ENCODE measurements around the gene AUTS2.

Gene AUTS2

DNA sequence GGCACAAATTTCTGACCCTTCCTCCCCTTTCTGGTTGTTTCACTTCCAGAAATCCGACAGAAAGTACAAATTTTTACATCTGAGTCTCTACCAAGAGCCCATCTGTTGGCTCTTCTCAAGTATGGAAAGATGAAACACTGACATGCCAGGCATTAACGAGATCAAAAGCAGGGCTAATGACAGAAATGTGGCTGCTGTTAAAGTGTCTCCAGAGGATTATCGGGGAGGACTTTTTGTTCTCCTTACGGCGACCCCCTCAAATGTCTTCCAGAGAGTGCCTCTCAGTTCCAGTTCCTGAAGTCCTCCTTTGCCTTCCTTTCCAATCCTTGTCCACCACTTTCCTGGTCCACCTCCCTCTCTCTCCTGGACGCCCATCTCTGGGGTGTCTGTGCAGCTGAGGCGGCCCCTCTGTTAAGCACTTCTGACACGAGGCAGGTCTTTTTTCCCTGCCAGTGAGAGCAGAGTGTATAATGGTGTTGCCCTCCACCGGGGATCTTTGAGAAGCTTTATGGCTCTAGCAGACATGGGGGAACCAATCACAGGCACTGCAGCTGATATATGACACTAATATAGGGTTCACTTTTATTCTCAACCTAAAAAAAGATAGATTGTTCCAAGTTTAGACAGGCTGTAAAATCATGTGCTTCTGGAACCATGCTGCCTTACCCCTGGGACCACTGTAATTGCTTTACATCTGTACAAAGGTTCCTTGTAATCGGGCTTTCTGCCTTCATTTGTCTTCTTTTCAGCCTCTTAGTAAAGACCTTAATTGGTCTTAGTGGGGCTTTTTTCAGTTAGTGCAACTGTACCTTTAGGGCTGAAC is 757.1 kb downstream of the AUTS2 start (continued):
- TF ChIP-seq, protein P1, sequence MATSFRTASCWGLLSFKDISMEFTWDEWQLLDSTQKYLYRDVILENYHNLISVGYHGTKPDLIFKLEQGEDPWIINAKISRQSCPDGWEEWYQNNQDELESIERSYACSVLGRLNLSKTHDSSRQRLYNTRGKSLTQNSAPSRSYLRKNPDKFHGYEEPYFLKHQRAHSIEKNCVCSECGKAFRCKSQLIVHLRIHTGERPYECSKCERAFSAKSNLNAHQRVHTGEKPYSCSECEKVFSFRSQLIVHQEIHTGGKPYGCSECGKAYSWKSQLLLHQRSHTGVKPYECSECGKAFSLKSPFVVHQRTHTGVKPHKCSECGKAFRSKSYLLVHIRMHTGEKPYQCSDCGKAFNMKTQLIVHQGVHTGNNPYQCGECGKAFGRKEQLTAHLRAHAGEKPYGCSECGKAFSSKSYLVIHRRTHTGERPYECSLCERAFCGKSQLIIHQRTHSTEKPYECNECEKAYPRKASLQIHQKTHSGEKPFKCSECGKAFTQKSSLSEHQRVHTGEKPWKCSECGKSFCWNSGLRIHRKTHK (tag by site-specific recombination; IDR thresholded peaks at IDR 0.05) = no peak
- TF ChIP-seq, protein P2, sequence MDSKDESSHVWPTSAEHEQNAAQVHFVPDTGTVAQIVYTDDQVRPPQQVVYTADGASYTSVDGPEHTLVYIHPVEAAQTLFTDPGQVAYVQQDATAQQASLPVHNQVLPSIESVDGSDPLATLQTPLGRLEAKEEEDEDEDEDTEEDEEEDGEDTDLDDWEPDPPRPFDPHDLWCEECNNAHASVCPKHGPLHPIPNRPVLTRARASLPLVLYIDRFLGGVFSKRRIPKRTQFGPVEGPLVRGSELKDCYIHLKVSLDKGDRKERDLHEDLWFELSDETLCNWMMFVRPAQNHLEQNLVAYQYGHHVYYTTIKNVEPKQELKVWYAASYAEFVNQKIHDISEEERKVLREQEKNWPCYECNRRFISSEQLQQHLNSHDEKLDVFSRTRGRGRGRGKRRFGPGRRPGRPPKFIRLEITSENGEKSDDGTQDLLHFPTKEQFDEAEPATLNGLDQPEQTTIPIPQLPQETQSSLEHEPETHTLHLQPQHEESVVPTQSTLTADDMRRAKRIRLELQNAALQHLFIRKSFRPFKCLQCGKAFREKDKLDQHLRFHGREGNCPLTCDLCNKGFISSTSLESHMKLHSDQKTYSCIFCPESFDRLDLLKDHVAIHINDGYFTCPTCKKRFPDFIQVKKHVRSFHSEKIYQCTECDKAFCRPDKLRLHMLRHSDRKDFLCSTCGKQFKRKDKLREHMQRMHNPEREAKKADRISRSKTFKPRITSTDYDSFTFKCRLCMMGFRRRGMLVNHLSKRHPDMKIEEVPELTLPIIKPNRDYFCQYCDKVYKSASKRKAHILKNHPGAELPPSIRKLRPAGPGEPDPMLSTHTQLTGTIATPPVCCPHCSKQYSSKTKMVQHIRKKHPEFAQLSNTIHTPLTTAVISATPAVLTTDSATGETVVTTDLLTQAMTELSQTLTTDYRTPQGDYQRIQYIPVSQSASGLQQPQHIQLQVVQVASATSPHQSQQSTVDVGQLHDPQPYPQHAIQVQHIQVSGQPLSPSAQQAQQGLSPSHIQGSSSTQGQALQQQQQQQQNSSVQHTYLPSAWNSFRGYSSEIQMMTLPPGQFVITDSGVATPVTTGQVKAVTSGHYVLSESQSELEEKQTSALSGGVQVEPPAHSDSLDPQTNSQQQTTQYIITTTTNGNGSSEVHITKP (tag by site-specific recombination; IDR thresholded peaks at IDR 0.05) = peak; percentile 85
- TF ChIP-seq ZNF501 (tag by site-specific recombination; IDR thresholded peaks at IDR 0.05) (no peak), OVOL3 (tag by site-specific recombination; IDR thresholded peaks at IDR 0.05) (peak; percentile 8; the same call in 1 of the 2 replicates), ZSCAN30 (tag by site-specific recombination; IDR thresholded peaks at IDR 0.05) (peak; percentile 61), ZBTB48 (tag by site-specific recombination; IDR thresholded peaks at IDR 0.05) (0 out of 2 replicates have a peak, but pooled peaks have one; percentile 13), MZF1 (tag by site-specific recombination; IDR thresholded peaks at IDR 0.05; ENCODE audit: borderline replicate concordance) (peak; percentile 64; the same call in 1 of the 2 replicates)

DNA sequence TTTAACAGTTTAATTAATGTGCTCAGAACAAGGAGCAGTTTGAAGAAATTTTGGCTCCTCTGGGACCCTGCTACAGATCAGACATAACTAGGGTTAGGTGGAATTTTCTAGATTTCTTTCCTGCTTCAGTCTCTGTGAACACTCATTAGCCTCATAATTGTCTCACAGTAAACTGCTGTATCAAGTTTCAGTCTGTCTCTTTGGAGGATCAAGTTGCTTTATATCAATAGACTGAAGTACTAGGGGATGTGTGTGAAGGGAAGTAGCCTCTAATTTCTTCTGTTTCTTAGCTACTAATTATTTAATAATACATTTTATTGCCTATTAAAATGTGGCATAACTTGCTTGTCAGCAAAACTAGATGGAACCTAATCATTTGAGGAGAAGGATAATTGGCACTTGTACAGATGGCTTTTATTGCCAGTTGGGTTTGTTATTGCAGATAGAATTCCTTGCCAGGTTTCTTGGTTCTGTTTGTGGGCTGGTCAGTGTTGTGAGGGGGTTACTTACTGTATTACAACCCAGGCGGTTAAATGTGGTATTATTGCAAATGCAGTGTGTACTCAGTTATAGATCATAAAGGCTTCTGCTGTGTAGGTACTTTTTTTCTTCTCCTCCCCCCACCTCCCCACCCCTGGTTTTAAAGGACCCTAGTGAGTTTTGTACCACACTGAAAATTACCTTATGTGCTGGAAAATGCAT is 758.0 kb downstream of the AUTS2 start:
- Histone ChIP-seq H3K4me3 (ENCODE audit: low read depth, low read length) (no peak overlapping the region), H3K4me1 (ENCODE audit: control insufficient read depth, insufficient read depth, low read length) (peaks cover 24% of the 10 kb centered on the region), H3K27ac (ENCODE audit: extremely low read depth, low read depth, low read length) (peak overlapping the region; percentile 89), H3K36me3 (ENCODE audit: control insufficient read depth in 2 of 2, insufficient read depth in 1 of 2, low read length in 2 of 2) (no peaks in the 10 kb centered on the region), H3K9me3 (ENCODE audit: control insufficient read depth, insufficient read depth, low read depth, low read length) (no peaks in the 10 kb centered on the region)
- ChIA-PET POLR2A (no interaction called here), CTCF (no interaction called here)
- TF ChIP-seq ZNF560 (tag by site-specific recombination; IDR thresholded peaks at IDR 0.05; ENCODE audit: borderline replicate concordance) (no peak), REPIN1 (tag by site-specific recombination; IDR thresholded peaks at IDR 0.05; ENCODE audit: low read depth) (no peak), ZNF2 (tag by site-specific recombination; IDR thresholded peaks at IDR 0.05) (no peak), ZNF514 (tag by site-specific recombination; IDR thresholded peaks at IDR 0.05) (no peak), ZNF571 (tag by site-specific recombination; IDR thresholded peaks at IDR 0.05) (no peak), YY2 (tag by site-specific recombination; IDR thresholded peaks at IDR 0.05) (no peak), ZNF354C (tag by site-specific recombination; IDR thresholded peaks at IDR 0.05; ENCODE audit: borderline replicate concordance, low read depth) (no peak), ZNF624 (tag by site-specific recombination; IDR thresholded peaks at IDR 0.05) (no peak)
- TF ChIP-seq, protein P3, sequence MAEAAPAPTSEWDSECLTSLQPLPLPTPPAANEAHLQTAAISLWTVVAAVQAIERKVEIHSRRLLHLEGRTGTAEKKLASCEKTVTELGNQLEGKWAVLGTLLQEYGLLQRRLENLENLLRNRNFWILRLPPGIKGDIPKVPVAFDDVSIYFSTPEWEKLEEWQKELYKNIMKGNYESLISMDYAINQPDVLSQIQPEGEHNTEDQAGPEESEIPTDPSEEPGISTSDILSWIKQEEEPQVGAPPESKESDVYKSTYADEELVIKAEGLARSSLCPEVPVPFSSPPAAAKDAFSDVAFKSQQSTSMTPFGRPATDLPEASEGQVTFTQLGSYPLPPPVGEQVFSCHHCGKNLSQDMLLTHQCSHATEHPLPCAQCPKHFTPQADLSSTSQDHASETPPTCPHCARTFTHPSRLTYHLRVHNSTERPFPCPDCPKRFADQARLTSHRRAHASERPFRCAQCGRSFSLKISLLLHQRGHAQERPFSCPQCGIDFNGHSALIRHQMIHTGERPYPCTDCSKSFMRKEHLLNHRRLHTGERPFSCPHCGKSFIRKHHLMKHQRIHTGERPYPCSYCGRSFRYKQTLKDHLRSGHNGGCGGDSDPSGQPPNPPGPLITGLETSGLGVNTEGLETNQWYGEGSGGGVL (tag by site-specific recombination; IDR thresholded peaks at IDR 0.05) = peak; percentile 35; the same call in 1 of the 2 replicates
- TF ChIP-seq, protein P4, sequence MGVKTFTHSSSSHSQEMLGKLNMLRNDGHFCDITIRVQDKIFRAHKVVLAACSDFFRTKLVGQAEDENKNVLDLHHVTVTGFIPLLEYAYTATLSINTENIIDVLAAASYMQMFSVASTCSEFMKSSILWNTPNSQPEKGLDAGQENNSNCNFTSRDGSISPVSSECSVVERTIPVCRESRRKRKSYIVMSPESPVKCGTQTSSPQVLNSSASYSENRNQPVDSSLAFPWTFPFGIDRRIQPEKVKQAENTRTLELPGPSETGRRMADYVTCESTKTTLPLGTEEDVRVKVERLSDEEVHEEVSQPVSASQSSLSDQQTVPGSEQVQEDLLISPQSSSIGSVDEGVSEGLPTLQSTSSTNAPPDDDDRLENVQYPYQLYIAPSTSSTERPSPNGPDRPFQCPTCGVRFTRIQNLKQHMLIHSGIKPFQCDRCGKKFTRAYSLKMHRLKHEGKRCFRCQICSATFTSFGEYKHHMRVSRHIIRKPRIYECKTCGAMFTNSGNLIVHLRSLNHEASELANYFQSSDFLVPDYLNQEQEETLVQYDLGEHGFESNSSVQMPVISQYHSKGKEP (tag by site-specific recombination; IDR thresholded peaks at IDR 0.05) = no peak
- TF ChIP-seq, protein P5, sequence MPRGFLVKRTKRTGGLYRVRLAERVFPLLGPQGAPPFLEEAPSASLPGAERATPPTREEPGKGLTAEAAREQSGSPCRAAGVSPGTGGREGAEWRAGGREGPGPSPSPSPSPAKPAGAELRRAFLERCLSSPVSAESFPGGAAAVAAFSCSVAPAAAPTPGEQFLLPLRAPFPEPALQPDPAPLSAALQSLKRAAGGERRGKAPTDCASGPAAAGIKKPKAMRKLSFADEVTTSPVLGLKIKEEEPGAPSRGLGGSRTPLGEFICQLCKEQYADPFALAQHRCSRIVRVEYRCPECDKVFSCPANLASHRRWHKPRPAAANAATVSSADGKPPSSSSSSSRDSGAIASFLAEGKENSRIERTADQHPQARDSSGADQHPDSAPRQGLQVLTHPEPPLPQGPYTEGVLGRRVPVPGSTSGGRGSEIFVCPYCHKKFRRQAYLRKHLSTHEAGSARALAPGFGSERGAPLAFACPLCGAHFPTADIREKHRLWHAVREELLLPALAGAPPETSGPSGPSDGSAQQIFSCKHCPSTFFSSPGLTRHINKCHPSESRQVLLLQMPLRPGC (tag by site-specific recombination; IDR thresholded peaks at IDR 0.05) = no peak
- TF ChIP-seq, protein P6, sequence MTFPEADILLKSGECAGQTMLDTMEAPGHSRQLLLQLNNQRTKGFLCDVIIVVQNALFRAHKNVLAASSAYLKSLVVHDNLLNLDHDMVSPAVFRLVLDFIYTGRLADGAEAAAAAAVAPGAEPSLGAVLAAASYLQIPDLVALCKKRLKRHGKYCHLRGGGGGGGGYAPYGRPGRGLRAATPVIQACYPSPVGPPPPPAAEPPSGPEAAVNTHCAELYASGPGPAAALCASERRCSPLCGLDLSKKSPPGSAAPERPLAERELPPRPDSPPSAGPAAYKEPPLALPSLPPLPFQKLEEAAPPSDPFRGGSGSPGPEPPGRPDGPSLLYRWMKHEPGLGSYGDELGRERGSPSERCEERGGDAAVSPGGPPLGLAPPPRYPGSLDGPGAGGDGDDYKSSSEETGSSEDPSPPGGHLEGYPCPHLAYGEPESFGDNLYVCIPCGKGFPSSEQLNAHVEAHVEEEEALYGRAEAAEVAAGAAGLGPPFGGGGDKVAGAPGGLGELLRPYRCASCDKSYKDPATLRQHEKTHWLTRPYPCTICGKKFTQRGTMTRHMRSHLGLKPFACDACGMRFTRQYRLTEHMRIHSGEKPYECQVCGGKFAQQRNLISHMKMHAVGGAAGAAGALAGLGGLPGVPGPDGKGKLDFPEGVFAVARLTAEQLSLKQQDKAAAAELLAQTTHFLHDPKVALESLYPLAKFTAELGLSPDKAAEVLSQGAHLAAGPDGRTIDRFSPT (tag by site-specific recombination; IDR thresholded peaks at IDR 0.05) = no peak
- TF ChIP-seq, protein P7, sequence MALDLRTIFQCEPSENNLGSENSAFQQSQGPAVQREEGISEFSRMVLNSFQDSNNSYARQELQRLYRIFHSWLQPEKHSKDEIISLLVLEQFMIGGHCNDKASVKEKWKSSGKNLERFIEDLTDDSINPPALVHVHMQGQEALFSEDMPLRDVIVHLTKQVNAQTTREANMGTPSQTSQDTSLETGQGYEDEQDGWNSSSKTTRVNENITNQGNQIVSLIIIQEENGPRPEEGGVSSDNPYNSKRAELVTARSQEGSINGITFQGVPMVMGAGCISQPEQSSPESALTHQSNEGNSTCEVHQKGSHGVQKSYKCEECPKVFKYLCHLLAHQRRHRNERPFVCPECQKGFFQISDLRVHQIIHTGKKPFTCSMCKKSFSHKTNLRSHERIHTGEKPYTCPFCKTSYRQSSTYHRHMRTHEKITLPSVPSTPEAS (tag by site-specific recombination; IDR thresholded peaks at IDR 0.05) = no peak
